Measurements from ENCODE around the gene FEV. TPM values are rescaled to one million over a fixed set of nuclear protein-coding genes. Genes with fewer than 3 reads are reported as not detected.

The FEV gene
- total RNA-seq, 2 experiments from 2014 or later, result not detected

DNA sequence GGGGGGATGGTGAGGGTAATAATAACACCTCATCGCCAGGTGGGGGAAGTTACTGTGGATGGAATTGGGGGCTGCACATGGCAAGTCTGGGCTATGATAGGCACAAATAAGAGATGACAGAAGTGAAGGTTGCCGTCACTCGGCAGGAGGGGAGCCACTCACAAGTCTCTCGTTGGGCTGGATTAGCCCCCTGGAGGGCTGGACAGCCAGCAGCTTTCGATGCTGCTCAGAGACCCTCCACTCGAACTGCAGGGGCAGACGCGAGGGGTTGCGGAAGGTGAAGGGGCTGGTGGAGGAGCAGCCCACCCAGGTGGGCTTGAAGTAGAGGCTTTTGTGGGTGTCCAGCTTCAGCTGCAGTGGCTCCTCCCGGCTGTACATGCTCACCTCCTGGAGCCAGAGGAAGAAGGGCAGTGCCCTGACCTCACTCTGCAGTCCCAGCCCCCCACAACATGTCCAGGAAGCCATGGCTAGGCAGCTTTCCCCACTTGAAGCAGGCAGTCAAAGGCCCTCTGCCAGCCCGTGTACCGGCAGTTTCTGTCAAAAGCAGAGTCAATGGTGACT, 38.1 kb upstream of the FEV start:
- CTCF ChIA-PET, result interaction anchor here (1.0 to 1.6 kb wide), 2 partner anchors 18 to 57 kb away, joined by 3 to 4 read pairs; partner anchors contain the start of gene CFAP65
- Mint-ChIP-seq H3K4me1 (no peaks in the 10 kb centered on the region), H3K27me3 (peaks cover 2% of the 10 kb centered on the region), H3K27ac (no peak overlapping the region), H3K36me3 (no peaks in the 10 kb centered on the region), H3K4me3 (no peak overlapping the region), H3K9me3 (ENCODE audit: low read depth) (no peaks in the 10 kb centered on the region)
- ATAC-seq (no peak), DNase-seq (no peak)

DNA sequence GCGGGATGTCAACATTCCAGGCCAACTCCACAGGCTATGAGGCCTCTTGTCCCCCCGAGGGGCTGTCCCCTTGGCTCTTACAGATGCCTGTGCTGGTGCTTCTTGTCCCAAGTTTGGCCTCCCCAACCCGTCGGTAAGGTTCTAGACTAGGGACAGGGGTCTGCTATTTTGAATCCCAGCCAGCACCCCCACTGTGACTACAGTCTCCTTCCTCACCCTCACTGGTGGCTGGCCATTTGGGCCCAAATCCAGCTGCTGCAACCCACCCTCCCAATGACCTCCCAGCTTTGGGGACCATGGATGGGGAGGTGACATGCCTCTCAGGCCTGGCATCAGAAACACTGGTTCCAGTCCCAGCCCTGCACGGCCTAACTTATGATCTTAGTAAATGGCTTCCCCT, 37.6 kb upstream of the FEV start:
- ATAC-seq (no peak), DNase-seq (no peak)
- no peak overlapping the region for H3K27ac Mint-ChIP-seq
- CTCF ChIA-PET, result no interaction called here
- H3K4me3 Mint-ChIP-seq, result no peak overlapping the region
- H3K4me1 Mint-ChIP-seq, result no peaks in the 10 kb centered on the region
- no peaks in the 10 kb centered on the region for H3K36me3 Mint-ChIP-seq
- H3K27me3 Mint-ChIP-seq, result peaks cover 2% of the 10 kb centered on the region
- no peaks in the 10 kb centered on the region for H3K9me3 Mint-ChIP-seq (ENCODE audit: low read depth)

DNA sequence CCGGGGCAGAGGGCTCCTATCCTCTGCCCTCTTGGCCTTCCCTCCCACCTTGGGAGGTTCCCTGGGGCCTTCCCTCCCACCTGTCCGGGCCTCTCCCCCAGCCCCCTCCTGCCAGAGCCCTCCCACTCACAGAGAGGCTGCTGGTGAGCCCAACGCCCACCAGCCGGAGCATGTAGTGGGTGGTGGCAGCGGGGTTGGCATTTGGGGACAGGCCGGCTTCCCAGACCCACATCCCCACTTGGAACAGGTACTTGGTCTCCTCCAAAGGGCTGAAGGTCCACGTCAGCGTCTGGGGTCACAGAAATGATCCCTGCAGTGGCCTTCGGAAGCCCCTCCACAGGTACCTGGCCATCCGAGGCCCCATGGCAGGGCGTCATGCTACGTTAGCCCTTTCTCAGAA, 37.1 kb upstream of the FEV start:
- Mint-ChIP-seq H3K36me3 (no peaks in the 10 kb centered on the region), H3K27me3 (peaks cover 2% of the 10 kb centered on the region), H3K4me3 (no peak overlapping the region), H3K4me1 (no peaks in the 10 kb centered on the region), H3K9me3 (ENCODE audit: low read depth) (no peaks in the 10 kb centered on the region), H3K27ac (no peak overlapping the region)
- ATAC-seq (no peak), DNase-seq (no peak)
- CTCF ChIA-PET, result interaction anchor here (0.6 kb wide), 1 partner anchor 98 kb away, joined by 3 read pairs; no protein-coding TSS in a partner anchor

DNA sequence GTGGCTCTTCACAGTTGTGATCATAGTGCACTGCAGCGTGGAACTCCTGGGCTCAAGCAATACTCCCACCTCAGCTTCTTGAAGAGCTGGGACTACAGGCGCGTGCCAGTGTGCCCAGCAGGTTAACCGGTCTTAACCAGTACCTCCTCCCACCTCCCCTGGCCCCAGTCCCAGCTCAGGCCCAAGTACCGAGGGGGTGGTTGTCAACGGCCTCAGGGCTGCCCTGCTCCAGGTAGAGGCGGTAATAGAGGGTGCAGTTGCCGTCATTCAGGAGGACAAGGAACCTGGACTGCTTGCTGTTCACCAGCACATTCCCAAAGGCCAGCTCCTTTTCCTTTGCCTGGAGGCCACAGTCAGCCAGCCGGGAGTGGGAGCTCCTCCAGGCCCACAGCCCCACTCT, 36.6 kb upstream of the FEV start:
- DNase-seq, result no peak
- peaks cover 5% of the 10 kb centered on the region for H3K27me3 Mint-ChIP-seq
- ATAC-seq, result no peak

DNA sequence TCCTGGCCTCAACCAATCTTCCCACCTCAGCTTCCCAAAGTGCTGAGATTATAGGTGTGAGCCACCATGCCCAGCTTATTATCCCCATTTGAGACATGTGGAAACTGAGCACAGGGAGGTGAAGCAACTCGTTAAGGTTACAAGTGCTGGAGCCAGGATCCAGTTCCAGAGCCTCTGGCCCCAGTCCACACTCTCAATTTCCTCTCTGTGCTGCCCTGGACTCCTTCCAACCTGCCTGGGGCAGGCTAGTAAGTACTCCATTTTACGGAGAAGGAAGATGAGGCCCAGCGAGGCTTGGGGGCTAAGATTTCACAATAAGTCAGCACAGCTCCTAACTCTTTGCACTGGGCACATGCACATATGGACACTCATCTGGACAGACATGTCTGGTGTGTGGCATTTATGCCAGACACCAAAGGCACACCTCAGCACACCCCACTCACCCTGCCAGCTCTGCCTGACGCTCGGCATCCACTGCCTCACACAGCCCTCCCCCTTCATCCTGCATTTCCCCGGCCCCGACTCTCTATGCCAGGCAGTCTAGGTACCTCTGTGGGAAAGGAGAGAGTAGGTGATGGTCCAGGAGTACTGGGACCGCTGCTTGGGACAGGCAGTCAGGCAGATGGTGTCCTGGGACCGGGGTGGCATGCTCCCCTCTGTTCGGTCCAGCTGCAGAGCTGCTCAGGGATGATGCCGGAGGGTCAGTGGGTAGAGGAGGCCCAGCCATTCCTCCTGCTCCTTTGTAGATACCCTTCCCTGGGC, 35.8 kb upstream of the FEV start:
- H3K4me1 Mint-ChIP-seq, result no peaks in the 10 kb centered on the region
- H3K4me3 Mint-ChIP-seq, result no peak overlapping the region
- H3K36me3 Mint-ChIP-seq, result no peaks in the 10 kb centered on the region
- no peaks in the 10 kb centered on the region for H3K9me3 Mint-ChIP-seq (ENCODE audit: low read depth)
- H3K27ac Mint-ChIP-seq, result no peak overlapping the region
- CTCF ChIA-PET, result interaction anchor here (1.4 kb wide), 1 partner anchor 99 kb away, joined by 3 read pairs; no protein-coding TSS in a partner anchor
- no peak for DNase-seq
- no peak for ATAC-seq
- peaks cover 7% of the 10 kb centered on the region for H3K27me3 Mint-ChIP-seq

More for the DNA sequence above, 36.6 kb upstream of the FEV start:
- H3K27ac Mint-ChIP-seq, result no peak overlapping the region
- CTCF ChIA-PET, result interaction anchor here (0.6 kb wide), 1 partner anchor 98 kb away, joined by 3 read pairs; no protein-coding TSS in a partner anchor
- no peaks in the 10 kb centered on the region for H3K4me1 Mint-ChIP-seq
- H3K9me3 Mint-ChIP-seq (ENCODE audit: low read depth), result no peaks in the 10 kb centered on the region
- H3K4me3 Mint-ChIP-seq, result no peak overlapping the region
- H3K36me3 Mint-ChIP-seq, result no peaks in the 10 kb centered on the region

DNA sequence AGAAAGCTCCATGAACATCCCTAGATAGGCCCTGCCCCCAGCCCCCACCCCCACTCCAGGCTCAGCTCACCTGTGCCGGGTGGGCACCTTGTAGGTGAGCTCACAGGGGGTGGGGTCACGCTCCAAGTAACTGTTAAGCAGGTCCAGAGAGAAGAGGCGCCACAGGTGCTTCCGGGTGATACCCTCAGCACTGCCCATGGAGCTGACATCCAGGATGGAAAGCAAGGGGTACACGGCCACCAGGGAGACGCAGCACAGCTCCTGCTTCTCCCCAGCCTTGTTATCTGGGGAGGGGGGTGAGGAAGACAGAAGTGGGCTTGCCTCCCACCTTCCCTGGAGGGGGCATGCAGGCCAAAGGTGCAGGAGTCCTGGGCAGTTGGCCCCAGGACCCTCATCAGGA, 34.5 kb upstream of the FEV start:
- Mint-ChIP-seq H3K27me3 (peaks cover 5% of the 10 kb centered on the region), H3K4me1 (no peaks in the 10 kb centered on the region), H3K36me3 (no peaks in the 10 kb centered on the region), H3K9me3 (ENCODE audit: low read depth) (no peaks in the 10 kb centered on the region), H3K4me3 (no peak overlapping the region), H3K27ac (no peak overlapping the region)
- DNase-seq, result no peak
- no peak for ATAC-seq
- CTCF ChIA-PET, result interaction anchor here (0.8 to 1.4 kb wide), 2 partner anchors 9 to 23 kb away, joined by 3 to 4 read pairs; no protein-coding TSS in a partner anchor

DNA sequence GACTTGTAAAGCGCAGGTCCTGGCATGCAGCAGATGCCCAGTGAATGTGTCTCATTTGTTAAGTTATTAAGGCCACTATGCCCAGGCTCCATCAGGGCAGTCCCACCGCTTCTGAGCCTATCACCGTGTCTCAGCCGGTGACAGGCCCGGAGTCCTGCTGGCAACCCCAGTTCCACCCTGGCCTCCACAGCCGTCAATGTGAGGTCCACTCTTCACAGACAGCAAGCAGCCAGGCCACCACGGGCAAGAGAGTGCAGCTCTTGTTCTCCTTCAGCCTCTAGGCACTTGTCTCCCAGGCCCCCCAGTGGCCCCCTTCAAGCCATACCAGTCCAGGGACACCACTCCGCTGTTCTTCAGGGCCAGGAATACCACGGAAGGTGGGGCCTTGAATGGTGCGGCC, 33.7 kb upstream of the FEV start:
- Mint-ChIP-seq H3K4me3 (no peak overlapping the region), H3K36me3 (no peaks in the 10 kb centered on the region), H3K27me3 (peaks cover 5% of the 10 kb centered on the region), H3K4me1 (no peaks in the 10 kb centered on the region), H3K9me3 (ENCODE audit: low read depth) (no peaks in the 10 kb centered on the region), H3K27ac (no peak overlapping the region)
- no peak for ATAC-seq
- CTCF ChIA-PET, result interaction anchor here (1.4 kb wide), 1 partner anchor 22 kb away, joined by 3 read pairs; no protein-coding TSS in a partner anchor
- no peak for DNase-seq

DNA sequence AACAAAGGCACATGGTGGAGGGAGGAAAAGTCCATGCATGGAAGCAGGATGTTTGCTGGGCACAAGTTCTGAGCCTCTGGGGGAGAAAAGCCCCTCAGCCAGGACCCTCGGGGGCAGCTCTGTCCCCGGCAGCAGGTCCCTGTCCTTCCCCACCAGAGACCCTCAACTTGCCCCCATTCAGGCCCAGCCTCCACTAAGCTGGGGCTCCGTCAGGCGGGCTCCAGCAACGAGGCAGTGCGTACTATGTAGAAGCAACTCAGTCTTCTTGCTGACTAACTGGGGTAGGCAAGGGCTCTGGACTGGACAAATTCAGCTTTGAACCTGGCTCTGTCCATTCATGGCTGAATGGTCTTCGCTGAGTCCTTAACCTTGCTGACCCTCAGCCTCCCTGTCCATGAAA, 33.3 kb upstream of the FEV start:
- no peaks in the 10 kb centered on the region for H3K9me3 Mint-ChIP-seq (ENCODE audit: low read depth)
- no peaks in the 10 kb centered on the region for H3K36me3 Mint-ChIP-seq
- H3K4me3 Mint-ChIP-seq, result no peak overlapping the region
- H3K27ac Mint-ChIP-seq, result no peak overlapping the region
- H3K27me3 Mint-ChIP-seq, result peaks cover 5% of the 10 kb centered on the region
- ATAC-seq (no peak), DNase-seq (no peak)
- CTCF ChIA-PET, result interaction anchor here (1.4 kb wide), 1 partner anchor 22 kb away, joined by 3 read pairs; no protein-coding TSS in a partner anchor
- H3K4me1 Mint-ChIP-seq, result no peaks in the 10 kb centered on the region

DNA sequence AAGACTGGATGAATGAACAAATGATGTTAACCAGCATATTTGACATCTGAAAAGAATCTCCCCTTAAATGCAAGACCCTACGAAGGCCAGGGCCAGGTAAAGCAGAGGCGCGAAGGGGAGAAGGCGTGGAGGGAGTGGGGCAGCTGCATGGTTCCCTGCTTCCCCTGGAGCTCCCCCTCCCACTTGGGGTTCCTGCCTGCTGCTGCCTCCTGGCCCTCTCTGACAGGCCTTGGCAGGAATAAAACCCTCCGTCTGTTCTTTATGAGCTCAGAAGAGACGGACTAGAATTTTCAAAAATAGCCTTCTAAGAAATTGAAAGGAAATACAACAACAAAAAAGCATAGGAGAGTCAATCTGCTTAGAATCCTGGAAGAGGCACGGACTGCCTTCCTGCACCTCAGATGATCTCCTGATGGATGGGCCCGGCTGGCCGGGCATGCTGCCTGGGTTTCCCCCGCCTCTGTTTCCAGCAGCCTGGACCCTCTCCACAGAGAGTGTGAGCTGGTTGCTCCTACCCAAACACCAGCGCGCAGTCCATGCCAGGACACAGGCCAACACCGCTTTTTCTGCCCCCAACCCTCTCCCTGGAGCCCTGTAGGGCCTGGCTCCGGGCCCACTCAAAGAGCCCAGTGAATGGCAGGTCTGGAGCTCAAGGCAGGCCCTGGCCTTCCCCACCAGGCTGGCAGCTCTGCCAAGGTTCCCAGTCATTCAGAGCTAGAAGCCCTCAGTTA, 32.4 kb upstream of the FEV start:
- Mint-ChIP-seq H3K27me3 (peaks cover 9% of the 10 kb centered on the region), H3K4me3 (no peak overlapping the region), H3K27ac (no peak overlapping the region), H3K4me1 (no peaks in the 10 kb centered on the region), H3K9me3 (ENCODE audit: low read depth) (no peaks in the 10 kb centered on the region), H3K36me3 (no peaks in the 10 kb centered on the region)
- ATAC-seq, result no peak
- CTCF ChIA-PET, result interaction anchor here (0.9 to 1.3 kb wide), 3 partner anchors 9 to 128 kb away, joined by 3 to 5 read pairs (median 4); no protein-coding TSS in a partner anchor
- no peak for DNase-seq

DNA sequence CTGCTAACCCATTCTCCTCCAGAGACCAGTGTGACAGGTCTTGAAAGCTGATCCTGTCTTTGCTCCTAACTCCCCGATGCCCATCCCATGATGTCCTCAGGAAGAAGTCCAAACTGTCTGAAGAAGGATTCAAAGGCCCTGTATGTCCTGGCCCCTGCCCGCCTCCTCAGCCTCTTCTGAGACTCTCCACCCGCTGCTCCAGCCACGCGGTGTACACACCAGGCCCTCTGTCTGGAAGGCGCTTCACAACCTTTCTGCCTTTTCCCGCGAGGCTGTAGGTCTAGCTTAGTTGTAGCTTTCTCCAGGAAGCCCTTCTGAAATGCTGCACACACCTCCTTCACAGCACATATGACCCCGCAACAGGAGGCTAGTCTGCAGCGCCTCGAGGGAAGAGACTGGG, 31.7 kb upstream of the FEV start:
- DNase-seq, result no peak
- no peak for ATAC-seq
- CTCF ChIA-PET, result interaction anchor here (0.9 to 1.3 kb wide), 4 partner anchors 9 to 128 kb away, joined by 3 to 5 read pairs (median 4); no protein-coding TSS in a partner anchor
- Mint-ChIP-seq H3K4me3 (no peak overlapping the region), H3K36me3 (no peaks in the 10 kb centered on the region), H3K27ac (no peak overlapping the region), H3K9me3 (ENCODE audit: low read depth) (no peaks in the 10 kb centered on the region), H3K27me3 (peaks cover 9% of the 10 kb centered on the region), H3K4me1 (no peaks in the 10 kb centered on the region)

DNA sequence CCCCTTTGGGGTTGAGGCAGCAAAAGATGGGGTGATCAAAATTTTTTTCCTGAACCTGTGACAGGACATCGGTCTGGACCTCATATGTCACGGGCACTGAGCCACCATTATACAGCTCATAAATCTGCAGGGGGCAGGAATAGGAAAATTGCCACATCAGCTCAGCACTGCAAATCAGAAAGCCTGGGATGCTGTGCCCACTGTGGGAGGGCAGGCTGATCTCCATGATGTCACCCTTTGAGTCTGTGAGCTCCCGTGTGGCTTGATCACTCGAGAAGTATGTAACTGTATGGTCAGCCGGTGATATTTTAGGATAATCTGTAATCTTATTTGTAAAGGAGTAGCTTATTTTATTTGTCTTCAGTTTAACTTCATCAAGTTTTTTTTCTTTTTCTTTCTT, 25.9 kb upstream of the FEV start:
- no peaks in the 10 kb centered on the region for H3K9me3 Mint-ChIP-seq (ENCODE audit: low read depth)

DNA sequence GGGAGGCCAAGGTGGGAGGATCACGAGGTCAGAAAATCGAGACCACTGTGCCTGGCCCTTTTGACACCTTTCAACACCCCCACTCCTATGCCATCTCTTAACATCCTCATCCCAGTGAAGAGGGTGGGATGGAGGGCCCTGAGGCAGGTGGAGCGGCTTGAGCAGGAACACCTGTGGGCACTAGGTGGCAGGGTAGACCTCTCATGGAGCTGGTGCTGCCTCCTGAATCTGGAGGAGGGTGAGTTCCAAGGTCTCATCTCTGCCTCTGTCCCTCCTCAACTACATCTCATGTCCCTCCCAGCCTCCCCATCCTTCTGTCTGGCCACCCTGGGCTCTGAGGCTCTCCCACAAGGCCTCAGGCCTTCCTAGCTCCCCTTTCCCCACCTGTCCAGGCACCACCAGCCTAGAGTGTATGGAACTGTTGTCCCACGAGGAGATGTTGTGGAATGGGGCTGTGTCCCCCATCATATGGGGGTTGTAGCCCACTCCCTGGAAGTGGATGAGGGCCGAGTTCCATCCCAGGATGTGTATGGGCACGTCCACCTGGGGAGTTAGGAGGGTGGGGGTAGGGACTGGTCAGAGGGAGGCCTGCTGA, 25.3 kb upstream of the FEV start:
- peak; percentile 63 for ATAC-seq
- no peak overlapping the region for H3K27ac Mint-ChIP-seq
- no peak for DNase-seq
- H3K4me1 Mint-ChIP-seq, result no peaks in the 10 kb centered on the region
- H3K27me3 Mint-ChIP-seq, result peaks cover 21% of the 10 kb centered on the region
- no peaks in the 10 kb centered on the region for H3K9me3 Mint-ChIP-seq (ENCODE audit: low read depth)
- no peaks in the 10 kb centered on the region for H3K36me3 Mint-ChIP-seq
- no peak overlapping the region for H3K4me3 Mint-ChIP-seq
- CTCF ChIA-PET, result interaction anchor here (0.7 to 2.3 kb wide), 11 partner anchors 10 to 180 kb away, joined by 3 to 10 read pairs (median 3); no protein-coding TSS in a partner anchor

More for the DNA sequence above, 25.9 kb upstream of the FEV start:
- no peak for ATAC-seq
- DNase-seq, result no peak
- Mint-ChIP-seq H3K4me1 (no peaks in the 10 kb centered on the region), H3K27ac (no peak overlapping the region), H3K36me3 (no peaks in the 10 kb centered on the region), H3K4me3 (no peak overlapping the region), H3K27me3 (peaks cover 16% of the 10 kb centered on the region)
- CTCF ChIA-PET, result interaction anchor here (0.6 to 2.3 kb wide), 9 partner anchors 11 to 464 kb away, joined by 3 to 10 read pairs (median 4); no protein-coding TSS in a partner anchor

DNA sequence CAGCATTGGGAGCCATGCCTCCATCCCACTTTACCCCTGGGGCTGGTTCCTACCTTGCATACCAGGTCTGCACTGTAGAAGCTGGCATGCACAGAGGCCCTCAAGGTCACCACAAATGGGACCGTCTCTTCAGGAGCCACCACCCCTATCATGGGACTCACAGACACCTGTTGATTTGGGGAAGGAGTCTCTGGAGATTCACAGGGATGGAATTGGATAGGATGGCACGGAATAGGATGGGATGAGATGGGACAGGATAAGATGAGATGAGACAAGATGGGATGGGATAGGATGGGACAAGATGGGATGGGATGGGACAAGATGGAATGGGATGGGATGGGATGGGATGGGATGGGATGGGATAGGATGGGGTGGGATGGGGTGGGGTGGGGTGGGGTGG, 24.3 kb upstream of the FEV start:
- ATAC-seq (no peak), DNase-seq (no peak)
- Mint-ChIP-seq H3K9me3 (ENCODE audit: low read depth) (no peaks in the 10 kb centered on the region), H3K4me3 (no peak overlapping the region), H3K36me3 (no peaks in the 10 kb centered on the region), H3K27ac (no peak overlapping the region), H3K27me3 (peaks cover 30% of the 10 kb centered on the region), H3K4me1 (no peaks in the 10 kb centered on the region)
- CTCF ChIA-PET, result interaction anchor here (0.9 to 1.6 kb wide), 3 partner anchors 13 to 181 kb away, joined by 3 to 6 read pairs (median 3); no protein-coding TSS in a partner anchor
